Esophagus squamous epithelium (tissue), 5 donors: ENCODE measurements around the gene CCNY. TPM values are rescaled to one million over a fixed set of nuclear protein-coding genes. Genes with fewer than 3 reads are reported as not detected.
A peak's percentile ranks its signal among the peaks of the same experiment; 100 is the strongest.

Experiments
- DNase-seq: peaks from one replicate; lab custom pipeline; 2025; lab: John Stamatoyannopoulos, UW
- H3K27ac ChIP-seq, 4 donors: fragments of 200-600 bp; sonication (generic); one replicate each; pipeline ENCODE4 v1.5.1; 2016 to 2019; ENCODE audit warnings: mild to moderate bottlenecking in 1 of 4
- H3K27me3 ChIP-seq, 4 donors: fragments of 200-600 bp; sonication (generic); 1 replicate in 3 of 4; 2 replicates in 1 of 4; pipeline versions ENCODE4 v1.5.1 to v1.6.0; 2017 to 2021; ENCODE audit warnings: antibody characterized with exemption in 1 of 4
- H3K36me3 ChIP-seq, 3 donors: fragments of 200-600 bp; sonication (generic); one replicate each; pipeline ENCODE4 v1.5.1; 2016 to 2019
- H3K4me1 ChIP-seq, 3 donors: fragments of 200-600 bp; sonication (generic); one replicate each; pipeline ENCODE4 v1.5.1; 2017 to 2019
- H3K4me3 ChIP-seq, 4 donors: fragments of 200-600 bp; sonication (generic); 1 replicate in 3 of 4; 2 replicates in 1 of 4; pipeline ENCODE4 v1.5.1; 2016 to 2019; ENCODE audit warnings: mild to moderate bottlenecking in 2 of 4, moderate library complexity in 1 of 4
- H3K9me3 ChIP-seq, 3 donors: fragments of 200-600 bp; sonication (generic); one replicate each; pipeline ENCODE4 v1.5.1; 2016 to 2019
- CTCF ChIP-seq, 6 experiments: fragments of 450-650 bp in 4 of 6; fragments of 200-600 bp in 2 of 6; sonication (generic) in 2 of 6; IDR thresholded peaks; one replicate each; pipeline ENCODE4 v1.5.1; 2016 to 2019; ENCODE audit warnings: antibody characterized with exemption in 6 of 6, mild to moderate bottlenecking in 4 of 6, moderate library complexity in 4 of 6
- POLR2A ChIP-seq, 4 donors: fragments of 450-650 bp; IDR thresholded peaks; one replicate each; pipeline ENCODE4 v1.6.1; 2017; ENCODE audit warnings: antibody characterized with exemption in 4 of 4, mild to moderate bottlenecking in 4 of 4, moderate library complexity in 3 of 4
- WGBS, 2 donors: methylation state at CpG; one replicate each; pipeline ENCODE4 v1.1.5; 2018; 5-methylcytosine and 5-hydroxymethylcytosine counted together
- intact Hi-C: fragments of 100-400 bp; cut with DNase I; formaldehyde crosslinking; loops from one replicate; pipeline ENCODE4 v1.15.0; 2022
- total RNA-seq, 4 donors: library from RNA; depleted of rRNA; stranded (reverse); fragments of >200 nt; gene quantifications; one replicate each; pipeline ENCODE4 v1.1.0, GENCODE V29; 2016
- donor health status: DM: yes; HTN: yes; CAD: no.

Gene CCNY
- total RNA-seq, 4 donors from 2014 or later, result 24.1 to 41.5 (median 30.4) TPM

- intact Hi-C loops, result no loop called here
- H3K4me1 ChIP-seq, result peaks cover 0 to 58% (median 37%) of the 10 kb centered on the region in 3 donors
- 87 to 89% methylated on average over 6 to 8 of the region's 11 CpGs for WGBS, 2 donors
These were observed 84.7 kb downstream of the CCNY start for GRCh38 chr10:35420827-35421552.

GRCh38 chr10:35421553-35422178, 85.4 kb downstream of the CCNY start:
- H3K4me1 ChIP-seq, result peaks cover 0 to 58% (median 37%) of the 10 kb centered on the region in 3 donors
- H3K27me3 ChIP-seq, result no peaks in the 10 kb centered on the region
- intact Hi-C loops, result no loop called here
- no peaks in the 10 kb centered on the region for H3K9me3 ChIP-seq
- no peak for TF ChIP-seq CTCF (IDR thresholded peaks at IDR 0.05)
- no peak for TF ChIP-seq POLR2A (IDR thresholded peaks at IDR 0.05)
- H3K36me3 ChIP-seq, result no peaks in the 10 kb centered on the region
- 55 to 66% methylated on average over 5 of the region's 5 CpGs for WGBS, 2 donors
- no peak for DNase-seq
- no peak overlapping the region for H3K4me3 ChIP-seq
- peak overlapping the region; percentile 44 to 73 (median 66) for H3K27ac ChIP-seq

More at GRCh38 chr10:35420827-35421552, 84.7 kb downstream of the CCNY start:
- H3K9me3 ChIP-seq, result no peaks in the 10 kb centered on the region
- peak overlapping the region; percentile 44 to 73 (median 66) for H3K27ac ChIP-seq
- no peak for DNase-seq
- no peaks in the 10 kb centered on the region for H3K36me3 ChIP-seq
- no peaks in the 10 kb centered on the region for H3K27me3 ChIP-seq
- TF ChIP-seq POLR2A (IDR thresholded peaks at IDR 0.05), result no peak
- no peak for TF ChIP-seq CTCF (IDR thresholded peaks at IDR 0.05)
- H3K4me3 ChIP-seq, result no peak overlapping the region

GRCh38 chr10:35422228-35422627, 85.9 kb downstream of the CCNY start:
- Histone ChIP-seq H3K4me1 (peaks cover 0 to 58% (median 37%) of the 10 kb centered on the region in 3 donors), H3K9me3 (no peaks in the 10 kb centered on the region), H3K27me3 (no peaks in the 10 kb centered on the region), H3K4me3 (no peak overlapping the region), H3K27ac (peak overlapping the region in 3 of 4 donors; percentile 51 to 73 (median 63)), H3K36me3 (no peaks in the 10 kb centered on the region)
- TF ChIP-seq POLR2A (IDR thresholded peaks at IDR 0.05) (no peak), CTCF (IDR thresholded peaks at IDR 0.05) (no peak)
- intact Hi-C loops, result no loop called here
- no peak for DNase-seq
- WGBS, 2 donors, result 54 to 58% methylated on average over 5 of the region's 5 CpGs

GRCh38 chr10:35423505-35424306, 87.4 kb downstream of the CCNY start:
- no peaks in the 10 kb centered on the region for H3K36me3 ChIP-seq
- H3K9me3 ChIP-seq, result no peaks in the 10 kb centered on the region
- 93 to 94% methylated on average over 11 of the region's 11 CpGs for WGBS, 2 donors
- peaks cover 0 to 48% (median 31%) of the 10 kb centered on the region in 3 donors for H3K4me1 ChIP-seq
- no peak for TF ChIP-seq CTCF (IDR thresholded peaks at IDR 0.05)
- TF ChIP-seq POLR2A (IDR thresholded peaks at IDR 0.05), result no peak
- no peak overlapping the region for H3K27ac ChIP-seq
- intact Hi-C loops, result no loop called here
- H3K27me3 ChIP-seq, result no peaks in the 10 kb centered on the region
- H3K4me3 ChIP-seq, result no peak overlapping the region
- DNase-seq, result no peak
